Glomerular endothelial cell (primary cell): ENCODE measurements around the gene ACHE. TPM values are rescaled to one million over a fixed set of nuclear protein-coding genes. Genes with fewer than 3 reads are reported as not detected.
"Not testable (repeated sequence)": the region's sequence is repeated elsewhere in the genome, so short reads cannot be mapped to it uniquely, and the experiment has no call there.

Experiments
- DNase-seq: peaks from one replicate; pipeline ENCODE4 v3.0.0-alpha.2; 2011; ENCODE audit warnings: low read depth, low spot score; ENCODE audit errors: extremely low read depth
- total RNA-seq: library from RNA; depleted of rRNA; stranded (reverse); fragments of >200 nt; gene quantifications from 2 replicates; pipeline ENCODE4 v1.2.3, GENCODE V29; 2015

The ACHE gene
- total RNA-seq = 0.97 and 2.0 TPM in 2 replicates

DNA sequence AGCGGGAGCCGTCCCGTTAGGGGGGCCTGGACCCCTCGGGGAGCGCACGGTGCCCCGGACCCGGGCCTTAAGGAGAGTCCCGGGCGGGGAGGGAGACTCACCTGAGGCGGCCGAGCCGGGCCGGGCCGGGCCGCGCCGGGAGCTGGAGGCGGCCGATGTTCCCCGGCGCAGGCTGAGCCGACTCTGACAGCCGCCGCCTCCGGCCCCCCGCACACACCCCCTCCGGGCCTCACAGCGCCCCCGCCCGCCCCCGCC lies at the start of gene ACHE:
Gene ACHE, minus strand, starts transcription at position 188 of the 255 bp plus-strand sequence. CDS start 1,656 bp downstream, outside the sequence.
- no peak for DNase-seq

DNA sequence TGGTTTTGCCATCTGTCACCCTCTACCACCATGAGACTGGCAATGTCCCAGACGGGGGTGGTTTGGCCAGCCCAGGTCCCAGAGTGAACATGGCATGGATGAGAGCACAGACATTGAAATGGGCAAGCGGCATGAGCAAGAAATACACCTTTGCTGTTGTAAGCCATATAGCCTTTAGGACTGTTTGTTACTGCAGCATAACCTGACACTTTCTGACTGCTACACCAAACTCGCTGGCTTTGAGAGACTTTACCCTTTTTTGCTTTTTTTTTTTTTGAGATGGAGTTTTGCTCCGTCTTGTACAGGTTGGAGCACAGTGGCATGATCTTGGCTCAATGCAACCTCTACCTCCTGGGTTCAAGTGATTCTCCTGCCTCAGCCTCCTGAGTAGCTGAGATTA lies 48.5 kb upstream of the ACHE start:
- DNase-seq = no peak

DNA sequence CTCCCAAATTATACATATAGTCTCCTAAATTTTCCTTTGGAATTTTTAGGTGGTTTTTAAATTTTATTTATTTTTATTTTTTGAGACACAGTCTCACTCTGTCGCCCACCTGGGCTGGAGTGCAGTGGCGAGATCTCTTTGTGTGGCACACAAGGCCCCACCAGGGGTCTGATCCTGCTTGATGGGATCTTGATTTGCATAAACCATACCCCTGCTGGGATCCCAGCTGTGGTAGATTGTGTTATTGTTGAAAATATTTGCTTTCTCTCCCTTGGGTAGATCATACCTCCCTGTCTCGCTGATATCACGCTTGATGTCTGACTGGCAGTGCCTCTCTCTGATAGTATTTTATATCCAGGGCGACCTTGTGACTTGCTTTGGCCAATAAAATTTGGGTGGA lies 48.0 kb upstream of the ACHE start:
- DNase-seq = no peak

DNA sequence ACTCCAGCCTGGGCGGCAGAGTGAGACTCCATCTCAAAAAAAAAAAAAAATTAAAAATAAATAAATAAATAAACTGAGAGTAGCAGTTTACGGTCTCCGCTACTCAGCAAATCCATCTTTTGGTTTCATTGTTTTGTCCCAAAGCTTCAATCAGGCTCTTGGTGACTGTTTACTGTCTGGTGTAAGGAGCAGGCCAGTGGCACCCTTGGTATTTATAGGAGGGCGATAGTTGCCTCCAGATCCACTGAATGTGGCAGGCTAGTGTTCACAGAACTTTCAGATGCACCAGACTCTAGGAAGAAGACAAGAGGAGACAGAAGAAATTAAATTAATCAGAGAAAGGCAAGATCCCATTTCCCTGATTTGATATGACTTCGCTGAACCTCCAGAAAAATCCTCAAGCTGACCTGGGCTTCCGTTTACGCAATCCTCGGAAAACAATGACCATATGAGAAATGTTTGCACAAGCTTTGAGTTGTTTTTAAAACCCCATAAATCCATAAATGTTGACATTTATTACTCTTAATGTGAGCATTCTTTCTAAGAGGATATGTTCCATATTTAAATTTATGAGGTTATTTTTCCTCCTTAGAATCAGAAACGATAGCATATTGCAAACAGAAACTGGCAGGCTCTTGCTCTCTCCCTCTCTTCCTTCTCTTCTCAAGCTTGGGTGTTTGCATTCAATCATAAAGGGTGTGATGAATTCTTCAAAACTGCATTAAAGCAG lies 46.5 kb upstream of the ACHE start:
- peak; percentile 50 for DNase-seq

DNA sequence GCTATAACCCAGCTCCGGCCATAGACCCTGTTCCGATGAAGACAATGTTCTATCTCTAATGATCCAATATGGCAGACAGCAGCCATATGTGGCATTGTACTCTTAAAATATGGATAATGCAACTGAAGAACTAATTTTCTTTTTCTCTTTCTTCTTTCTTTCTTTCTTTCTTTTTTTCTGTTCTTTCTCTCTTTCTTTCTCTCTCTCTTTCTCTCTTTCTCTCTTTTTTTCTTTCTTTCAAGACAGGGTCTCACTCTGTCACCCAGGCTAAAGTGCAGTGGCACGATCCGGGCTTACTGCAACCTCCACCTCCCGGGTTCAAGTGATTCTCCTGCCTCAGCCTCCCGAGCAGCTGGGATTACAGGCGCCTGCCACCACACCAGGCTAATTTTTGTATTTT lies 40.5 kb upstream of the ACHE start:
- DNase-seq = not testable (repeated sequence)

DNA sequence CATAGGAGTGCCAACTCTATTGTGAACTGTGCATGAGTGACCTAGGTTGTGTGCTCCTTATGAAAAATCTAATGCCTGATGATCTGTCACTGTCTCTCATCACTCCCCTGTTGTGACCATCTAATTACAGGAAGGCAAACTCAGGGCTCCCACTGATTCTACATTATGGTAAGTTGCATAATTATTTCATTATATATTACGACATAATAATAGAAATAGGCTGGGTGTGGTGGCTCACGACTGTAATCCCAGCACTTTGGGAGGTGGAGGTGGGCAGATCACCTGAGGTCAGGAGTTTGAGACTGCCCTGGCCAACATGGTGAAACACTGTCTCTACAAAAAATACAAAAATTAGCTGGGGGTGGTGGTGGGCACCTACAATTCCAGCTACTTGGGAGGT lies 39.7 kb upstream of the ACHE start:
- not testable (repeated sequence) for DNase-seq

DNA sequence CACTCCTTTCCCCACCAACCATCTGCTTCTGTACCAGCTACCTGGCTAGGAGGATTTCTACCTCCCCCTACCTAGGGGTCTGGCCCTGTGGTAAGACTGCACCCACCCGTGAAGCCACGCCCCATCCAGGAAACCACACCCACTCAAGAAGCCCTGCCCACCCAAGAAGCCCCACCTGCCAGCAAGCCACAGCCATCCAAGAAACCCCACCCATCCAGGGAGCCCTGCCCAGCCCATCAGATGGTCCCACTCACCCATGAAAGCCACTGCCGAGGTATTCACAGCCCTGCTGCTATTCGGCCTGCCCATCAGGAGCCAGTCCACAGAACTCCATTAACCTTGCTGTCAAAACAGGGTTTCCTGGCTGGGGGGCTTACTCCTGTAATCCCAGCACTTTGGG lies 38.0 kb upstream of the ACHE start:
- DNase-seq = no peak

DNA sequence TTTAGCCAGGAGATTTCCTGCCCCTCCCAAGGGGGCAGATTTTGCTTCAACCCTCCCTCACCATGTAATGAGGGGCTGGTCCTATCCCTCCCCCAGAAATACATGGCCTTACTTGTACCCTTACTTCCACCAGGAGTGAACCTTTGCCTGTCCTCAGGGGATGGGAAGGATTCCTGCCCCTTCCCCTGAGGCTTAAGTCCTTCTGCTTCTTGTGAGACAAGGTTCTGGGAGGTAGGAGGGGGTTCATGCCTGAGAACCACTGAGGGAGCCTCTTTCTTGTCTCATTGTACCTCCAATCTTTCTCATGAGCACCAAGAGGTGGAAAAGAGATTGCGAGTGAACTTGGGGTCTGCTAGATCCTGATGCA lies 34.1 kb upstream of the ACHE start:
- DNase-seq = no peak

DNA sequence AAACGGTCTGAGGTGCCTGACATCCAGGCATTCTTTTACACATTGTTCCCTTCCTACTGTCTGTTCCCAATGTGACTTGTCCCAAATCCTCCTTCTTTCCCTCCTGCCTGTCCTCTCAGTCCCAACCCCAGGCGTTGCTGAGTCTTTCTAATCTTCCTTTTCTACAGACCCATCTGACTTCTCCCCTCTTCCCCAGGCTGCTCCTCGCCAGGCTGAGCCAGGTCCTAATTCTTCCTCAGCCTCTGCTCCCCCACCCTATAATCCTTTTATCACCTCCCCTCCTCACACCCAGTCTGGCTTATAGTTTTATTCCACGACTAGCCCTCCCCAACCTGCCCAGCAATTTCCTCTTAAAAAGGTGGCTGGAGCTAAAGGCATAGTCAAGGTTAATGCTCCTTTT lies 27.9 kb upstream of the ACHE start:
- not testable (repeated sequence) for DNase-seq

DNA sequence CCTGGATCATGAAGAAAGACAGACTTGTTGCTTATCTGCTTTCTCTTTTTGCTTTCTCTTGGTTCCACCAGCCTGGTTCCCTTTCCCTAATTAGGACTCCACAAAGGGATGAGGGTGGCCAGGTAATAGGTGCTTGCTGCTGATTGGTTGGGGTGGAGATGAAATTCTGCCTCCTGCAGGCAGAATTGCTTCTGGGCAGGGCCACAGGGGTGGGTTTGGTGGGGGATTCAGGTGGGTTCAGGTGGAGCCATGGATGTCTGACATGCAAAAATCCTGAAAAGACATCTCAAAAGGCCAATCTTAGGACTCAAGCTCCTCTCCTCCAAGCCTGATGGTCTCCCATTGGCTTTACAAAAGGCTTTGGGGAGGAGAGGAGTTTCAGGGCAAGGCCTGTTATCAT lies 25.4 kb upstream of the ACHE start:
- no peak for DNase-seq

DNA sequence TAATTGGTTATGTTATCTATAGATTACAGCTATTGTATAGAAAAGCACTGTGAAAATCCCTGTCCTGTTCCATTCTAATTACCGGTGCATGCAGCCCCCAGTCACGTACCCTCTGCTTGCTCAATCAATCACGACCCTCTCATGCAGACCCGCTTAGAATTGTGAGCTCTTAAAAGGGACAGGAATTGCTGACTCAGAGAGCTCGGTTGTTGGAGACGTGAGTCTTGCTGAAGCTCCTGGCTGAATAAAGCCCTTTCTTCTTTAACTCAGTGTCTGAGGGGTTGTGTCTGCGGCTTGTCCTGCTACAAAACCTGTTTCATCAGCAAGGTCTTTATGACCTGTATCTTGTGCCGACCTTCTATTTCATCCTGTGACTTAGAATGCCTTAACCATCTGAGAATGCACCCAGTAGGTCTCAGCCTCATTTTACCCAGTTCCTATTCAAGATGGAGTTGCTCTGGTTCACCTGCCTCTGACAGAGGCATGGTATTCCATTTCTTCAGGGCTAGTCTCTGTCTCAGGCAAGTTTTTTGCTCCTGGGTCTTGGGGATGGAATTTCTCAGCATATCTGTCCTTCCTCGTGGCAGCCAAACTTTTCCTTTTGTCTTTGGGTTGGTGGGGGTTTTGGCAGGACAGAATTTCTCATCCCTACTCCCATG lies 24.2 kb upstream of the ACHE start:
- DNase-seq = not testable (repeated sequence)

DNA sequence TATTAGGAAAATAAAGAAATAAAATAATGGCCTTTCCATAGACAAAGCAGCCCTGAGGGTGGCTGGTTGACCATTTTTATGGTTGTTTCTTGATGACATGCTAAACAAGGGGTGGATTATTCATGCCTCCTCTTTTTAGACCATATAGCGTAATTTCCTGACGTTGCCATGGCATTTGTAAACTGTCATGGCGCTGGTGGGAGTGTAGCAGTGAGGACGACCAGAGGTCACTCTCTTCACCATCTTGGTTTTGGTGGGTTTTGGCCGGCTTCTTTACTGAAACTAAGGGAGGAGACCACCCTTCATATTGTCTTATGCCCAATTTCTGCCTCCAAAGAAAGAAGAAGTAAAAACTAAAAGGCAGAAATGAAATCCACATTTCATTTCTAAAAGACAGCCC lies 23.6 kb upstream of the ACHE start:
- DNase-seq = not testable (repeated sequence)

DNA sequence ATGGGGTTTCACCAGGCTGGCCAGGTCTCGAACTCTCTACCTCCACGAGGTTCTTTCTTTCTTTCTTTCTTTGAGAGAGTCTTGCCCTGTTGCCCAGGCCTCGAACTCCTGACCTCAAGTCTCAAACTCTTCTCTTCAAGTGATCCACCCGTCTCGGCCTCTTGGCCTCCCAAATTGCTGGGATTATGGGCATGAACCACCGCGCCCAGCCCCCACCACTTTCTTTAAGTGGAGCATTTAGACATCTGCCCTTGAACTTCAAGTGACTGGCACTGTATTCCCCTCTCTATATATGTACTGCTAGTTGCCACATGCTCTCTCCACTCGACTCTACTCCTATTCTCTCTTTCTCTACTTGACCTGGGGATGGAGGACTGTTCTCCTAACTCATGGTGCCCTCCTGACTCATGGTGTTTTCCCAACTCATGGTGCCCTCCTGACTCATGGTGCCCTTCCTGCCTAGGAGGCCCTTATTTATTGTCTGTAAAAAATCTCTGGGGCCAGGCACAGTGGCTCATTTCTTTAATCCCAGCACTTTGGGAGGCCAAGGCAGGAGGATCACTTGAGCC lies 19.3 kb upstream of the ACHE start:
- DNase-seq = no peak

DNA sequence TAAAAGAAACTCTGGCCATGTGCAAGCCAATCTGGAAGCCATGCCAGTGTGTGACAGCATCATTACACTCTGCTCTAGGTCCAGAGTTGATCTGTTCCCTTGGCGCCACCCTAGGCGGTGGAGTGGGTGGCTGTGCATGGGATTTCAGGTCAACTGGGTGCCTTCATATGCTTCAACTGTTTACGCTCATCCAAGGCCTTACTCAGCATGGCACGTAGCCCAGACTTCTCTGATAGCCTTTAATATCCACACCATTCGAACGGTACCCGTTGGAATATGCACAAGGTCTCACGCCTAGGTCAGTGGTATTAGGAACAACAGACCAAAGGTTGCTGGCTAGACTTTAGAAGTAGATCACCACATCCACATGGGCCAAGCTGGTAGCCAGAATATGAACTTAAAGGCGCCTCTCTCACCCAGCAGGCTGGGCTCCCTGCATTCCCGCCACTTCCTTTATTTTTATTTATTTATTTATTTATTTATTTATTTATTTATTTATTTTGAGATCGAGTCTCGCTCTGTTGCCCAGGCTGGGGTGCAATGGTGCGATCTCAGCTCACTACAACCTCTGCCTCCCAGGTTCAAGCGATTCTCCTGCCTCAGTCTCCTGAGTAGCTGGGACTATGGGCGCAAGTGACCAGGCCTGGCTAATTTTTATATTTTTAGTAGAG lies 18.7 kb upstream of the ACHE start:
- no peak for DNase-seq

DNA sequence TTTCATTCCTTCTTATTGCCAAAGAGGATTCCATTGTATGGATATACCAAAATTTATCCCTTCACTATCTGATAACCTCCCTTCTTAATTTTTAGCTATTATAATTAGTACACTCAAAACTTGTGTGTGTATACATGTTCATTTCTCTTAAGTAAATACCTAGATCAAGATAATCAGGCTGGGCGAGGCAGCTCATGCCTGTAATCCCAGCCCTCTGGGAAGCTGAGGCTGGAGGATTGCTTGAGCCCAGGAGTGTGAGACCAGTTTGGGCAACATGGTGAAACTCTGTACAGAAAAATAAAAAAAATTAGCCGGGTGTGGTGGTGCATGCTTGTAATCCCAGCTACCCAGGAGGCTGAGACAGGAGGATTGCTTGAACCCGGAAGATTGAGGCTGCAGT lies 15.8 kb upstream of the ACHE start:
- no peak for DNase-seq

DNA sequence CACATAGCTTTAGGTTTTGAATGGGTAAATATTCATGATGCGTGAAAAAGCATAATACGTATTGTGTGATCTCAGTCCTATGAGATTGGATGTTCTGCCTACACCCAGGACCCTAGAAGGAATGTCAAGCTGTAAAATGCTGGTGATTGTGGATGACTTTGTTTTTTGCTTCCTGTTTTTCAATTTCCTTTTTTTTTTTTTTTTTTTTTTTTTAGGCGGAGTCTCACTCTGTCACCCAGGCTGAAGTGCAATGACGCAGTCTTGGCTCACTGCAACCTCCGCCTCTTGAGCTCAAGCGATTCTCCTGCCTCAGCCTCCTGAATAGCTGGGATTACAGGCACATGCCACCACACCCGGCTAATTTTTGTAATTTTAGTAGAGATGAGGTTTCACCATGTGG lies 14.8 kb upstream of the ACHE start:
- DNase-seq = not testable (repeated sequence)

DNA sequence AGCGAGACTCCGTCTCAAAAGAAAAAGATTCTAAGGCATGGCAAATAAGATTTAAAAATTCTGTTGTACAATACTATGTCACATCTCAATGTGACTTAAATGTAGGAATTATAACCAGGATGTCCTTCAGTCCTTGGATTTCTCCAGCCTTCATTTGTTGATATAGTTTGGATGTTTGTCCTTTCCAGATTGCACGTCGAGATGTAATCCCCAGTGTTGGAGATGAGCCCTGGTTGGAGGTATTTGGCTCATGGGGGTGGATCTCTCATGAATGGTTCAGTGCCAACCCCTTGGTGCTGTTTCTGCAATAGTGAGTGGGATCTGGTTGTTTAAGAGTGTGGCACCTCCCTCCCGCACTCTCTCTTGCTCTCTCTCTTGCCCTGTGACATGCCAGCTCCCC lies 12.8 kb upstream of the ACHE start:
- DNase-seq = no peak

DNA sequence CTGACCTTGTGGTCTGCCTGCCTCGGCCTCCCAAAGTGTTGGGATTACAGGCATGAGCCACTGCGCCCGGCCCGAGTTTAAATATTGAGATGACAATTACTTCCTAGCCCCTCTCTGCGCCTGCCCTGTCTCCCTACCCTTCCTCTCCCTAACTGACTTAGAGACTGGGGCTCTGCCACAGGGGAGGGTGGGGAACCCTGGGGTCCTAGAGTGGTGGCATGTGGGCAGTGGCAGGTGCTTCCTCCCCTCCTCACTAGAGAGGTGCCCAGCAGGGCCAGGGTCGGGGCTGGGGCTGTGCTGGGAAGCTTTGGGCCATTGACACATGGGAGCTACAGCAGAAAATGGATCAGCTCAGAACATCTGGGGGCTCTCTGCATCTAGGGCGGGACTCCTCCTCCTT lies 7.0 kb upstream of the ACHE start:
- no peak for DNase-seq

DNA sequence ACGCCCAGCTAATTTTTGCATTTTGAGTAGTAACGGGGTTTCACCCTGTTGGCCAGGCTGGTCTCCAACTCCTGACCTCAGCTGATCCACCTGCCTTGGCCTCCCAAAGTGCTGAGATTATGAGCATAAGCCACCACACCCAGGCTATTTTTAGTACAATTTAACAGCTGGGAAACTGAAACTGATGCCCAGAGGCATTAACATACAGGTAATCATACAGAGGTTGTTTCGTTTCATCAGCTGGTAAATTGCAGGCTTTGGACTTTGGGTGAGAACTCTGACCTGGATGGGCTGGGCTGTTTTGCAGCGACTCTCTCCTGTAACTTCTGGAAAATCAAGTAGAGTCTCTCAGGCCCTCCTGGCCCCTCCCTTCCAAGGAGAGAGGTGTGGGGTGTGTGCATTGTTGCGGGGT lies 6.2 kb upstream of the ACHE start:
- no peak for DNase-seq

DNA sequence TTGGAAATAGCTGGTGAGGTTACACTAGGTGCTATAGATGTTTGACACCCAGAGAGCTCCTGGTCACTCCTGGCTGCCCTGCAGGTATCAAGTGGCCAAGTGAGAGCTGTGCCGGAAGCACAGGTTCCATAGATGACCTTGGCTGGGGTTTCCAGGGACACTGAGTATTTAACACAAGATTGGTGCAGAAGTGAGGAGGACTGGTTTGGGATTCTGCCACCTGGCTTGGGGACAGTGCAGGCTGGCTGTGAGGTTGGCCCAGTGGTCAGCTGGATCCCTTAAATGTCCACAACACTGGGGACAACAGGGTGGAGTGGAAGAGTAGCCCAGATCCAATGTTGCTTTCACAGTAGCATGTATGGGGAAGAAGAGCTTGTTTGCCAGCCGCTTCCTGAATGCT lies 5.3 kb upstream of the ACHE start:
- no peak for DNase-seq

DNA sequence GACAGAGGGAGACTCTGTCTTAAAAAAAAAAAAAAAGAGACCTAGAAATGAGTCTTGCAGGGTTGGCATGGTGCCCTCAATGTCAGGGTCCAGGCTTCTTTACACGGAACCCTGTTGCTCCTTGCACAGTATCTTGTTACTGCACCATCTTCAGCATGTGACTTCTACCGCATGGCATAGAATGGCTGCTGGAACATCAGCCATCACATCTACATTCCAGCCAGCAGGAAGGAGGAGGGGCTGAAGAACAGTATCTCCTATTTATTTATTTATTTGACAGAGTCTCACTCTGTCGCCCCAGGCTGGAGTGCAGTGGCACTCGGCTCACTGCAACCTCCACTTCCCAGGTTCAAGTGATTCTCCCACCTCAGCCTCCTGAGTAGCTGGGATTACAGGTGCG lies 3.7 kb upstream of the ACHE start:
- DNase-seq = no peak
